Uterus (tissue), 2 donors: Measurements from ENCODE around the gene CASP4.

ENCODE experiments used
- CTCF ChIP-seq, 4 experiments: fragments of 200-600 bp in 2 of 4; fragments of 450-650 bp in 2 of 4; sonication (generic) in 2 of 4; IDR thresholded peaks; one replicate each; pipeline ENCODE4 v1.5.1; 2016 to 2019; ENCODE audit warnings: antibody characterized with exemption in 4 of 4, mild to moderate bottlenecking in 2 of 4, moderate library complexity in 1 of 4
- POLR2A ChIP-seq, 2 donors: fragments of 450-650 bp; IDR thresholded peaks; one replicate each; pipeline ENCODE4 v1.6.1; 2016; ENCODE audit warnings: antibody characterized with exemption in 2 of 2, mild to moderate bottlenecking in 1 of 2, moderate library complexity in 1 of 2

- TF ChIP-seq CTCF (IDR thresholded peaks at IDR 0.05): no peak
- TF ChIP-seq POLR2A (IDR thresholded peaks at IDR 0.05): no peak
These were observed 34.8 kb upstream of the CASP4 start for GRCh38 chr11:105003151-105003550.
